ENCODE results near the gene SLC35F4.

- TF ChIP-seq EZH2 (optimal IDR thresholded peaks at IDR 0.05; ENCODE audit: low read depth, low read length) (no peak), CTCF (IDR thresholded peaks at IDR 0.05; ENCODE audit: low read length) (no peak)
Measured at GRCh38 chr14:57549765-57550420, 316.0 kb downstream of the SLC35F4 start.

Data from MM.1S (cell line).